Fibroblast of skin of right biceps (primary cell): ENCODE results near the gene MYOG.

Experiments used
- DNase-seq: peaks from one replicate; pipeline ENCODE4 v3.0.0-alpha.2; 2013

The MYOG gene

DNA sequence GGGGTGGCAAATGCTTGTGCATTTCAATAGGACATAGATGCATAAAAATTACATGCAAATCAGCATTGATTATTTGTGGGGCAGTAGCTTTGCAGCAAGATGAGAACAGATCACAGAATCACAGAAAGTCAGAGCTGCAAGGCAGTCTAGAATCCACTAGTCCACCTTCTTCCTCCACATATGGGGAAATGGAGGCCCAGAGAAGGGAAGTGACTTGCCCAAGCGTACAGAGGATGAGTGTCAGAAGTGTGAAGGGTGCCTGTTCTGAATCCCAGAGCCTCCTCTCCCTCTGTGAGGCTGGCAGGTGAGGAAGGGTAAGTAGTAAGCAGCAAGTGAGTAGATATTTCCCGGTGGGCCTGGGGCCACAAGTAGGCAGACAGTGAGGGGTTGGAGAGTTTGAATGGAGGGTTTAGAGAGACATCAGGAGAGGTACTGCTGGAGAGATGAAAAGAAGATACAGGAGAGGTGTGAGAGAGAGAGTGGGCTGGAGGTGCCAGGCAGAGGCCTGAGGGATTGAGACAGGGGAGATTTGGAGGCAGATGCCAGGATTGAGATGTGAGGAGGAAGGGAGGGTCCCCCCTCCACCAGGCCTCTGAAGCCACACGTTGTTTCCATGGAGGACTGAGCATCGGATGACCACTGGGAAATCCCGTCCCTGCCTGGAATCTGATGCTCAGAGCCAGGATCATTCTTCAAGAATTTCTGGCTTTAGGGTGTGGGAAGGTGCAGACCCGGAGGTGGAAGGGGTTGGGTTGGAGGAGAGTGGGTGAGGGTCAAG lies 4.8 kb upstream of the MYOG start:
- no peak for DNase-seq

DNA sequence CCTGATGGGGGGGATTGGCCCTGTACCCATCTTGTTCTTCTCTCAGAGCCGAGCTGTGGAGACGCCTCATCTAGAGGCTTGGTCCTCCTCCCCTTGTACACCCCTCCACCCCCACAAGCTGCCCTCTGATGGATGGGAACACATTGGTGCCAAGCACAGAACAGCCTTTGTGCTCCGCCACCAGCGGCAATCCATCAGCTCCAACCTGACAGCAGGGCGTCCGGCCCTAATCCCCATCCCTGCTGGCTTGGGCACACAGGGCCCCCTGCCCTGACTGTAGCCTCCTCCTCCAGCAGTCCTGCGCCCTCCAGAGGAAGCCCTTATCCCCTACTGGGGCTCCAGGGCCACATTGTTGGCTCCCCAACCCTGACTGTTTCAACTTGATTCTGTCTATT lies 3.8 kb upstream of the MYOG start:
- DNase-seq: no peak

DNA sequence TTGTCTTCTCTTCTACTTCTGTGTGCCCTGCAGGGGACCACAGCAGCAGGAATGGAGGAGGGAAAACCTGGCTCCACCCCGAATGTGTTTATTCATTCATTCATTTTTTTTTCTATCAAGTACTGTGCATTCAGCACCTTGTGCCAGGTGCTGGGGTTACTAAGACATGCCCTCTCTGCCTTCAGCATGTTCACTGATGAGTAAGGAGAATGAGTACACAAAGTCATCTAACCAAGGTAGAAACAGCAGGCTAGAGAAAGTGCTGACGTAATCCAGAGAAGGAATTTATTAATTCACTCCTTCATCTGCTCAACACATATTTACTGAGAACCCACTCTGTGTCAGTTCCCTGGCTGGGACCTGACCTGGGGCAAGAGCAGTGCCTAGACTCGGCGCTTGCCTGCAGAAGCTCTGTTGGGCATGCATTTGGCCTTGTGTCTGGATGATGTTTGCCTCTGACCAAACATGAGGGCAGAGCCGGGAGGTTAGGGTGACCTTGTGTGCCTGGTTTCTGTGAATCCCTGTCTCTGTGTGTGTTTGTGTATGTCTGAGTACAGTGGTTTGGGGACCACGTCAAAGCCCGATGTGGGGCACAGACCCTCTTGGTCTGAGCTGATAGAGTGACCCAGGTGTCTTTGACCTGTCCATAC lies 3.3 kb upstream of the MYOG start:
- no peak for DNase-seq

DNA sequence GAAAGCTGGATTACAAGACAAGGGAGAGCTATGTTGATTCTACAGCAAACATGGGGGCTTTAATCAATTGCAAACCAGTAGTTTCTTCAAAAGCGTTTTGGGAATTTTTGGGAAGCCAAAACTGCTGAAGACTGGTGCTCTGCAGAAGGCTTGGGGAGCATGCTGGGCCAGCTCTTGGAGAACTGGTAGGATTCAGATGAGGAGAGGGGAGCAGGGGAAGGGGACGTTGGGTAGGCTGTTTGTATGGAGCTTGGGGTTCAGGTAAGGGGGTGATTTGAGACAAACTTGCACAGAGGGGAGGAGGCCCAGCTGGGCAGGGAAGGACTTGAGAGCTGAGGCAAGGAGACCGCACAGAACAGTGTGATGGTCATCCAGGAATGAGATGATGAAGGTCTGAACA lies 2.6 kb upstream of the MYOG start:
- DNase-seq: no peak

DNA sequence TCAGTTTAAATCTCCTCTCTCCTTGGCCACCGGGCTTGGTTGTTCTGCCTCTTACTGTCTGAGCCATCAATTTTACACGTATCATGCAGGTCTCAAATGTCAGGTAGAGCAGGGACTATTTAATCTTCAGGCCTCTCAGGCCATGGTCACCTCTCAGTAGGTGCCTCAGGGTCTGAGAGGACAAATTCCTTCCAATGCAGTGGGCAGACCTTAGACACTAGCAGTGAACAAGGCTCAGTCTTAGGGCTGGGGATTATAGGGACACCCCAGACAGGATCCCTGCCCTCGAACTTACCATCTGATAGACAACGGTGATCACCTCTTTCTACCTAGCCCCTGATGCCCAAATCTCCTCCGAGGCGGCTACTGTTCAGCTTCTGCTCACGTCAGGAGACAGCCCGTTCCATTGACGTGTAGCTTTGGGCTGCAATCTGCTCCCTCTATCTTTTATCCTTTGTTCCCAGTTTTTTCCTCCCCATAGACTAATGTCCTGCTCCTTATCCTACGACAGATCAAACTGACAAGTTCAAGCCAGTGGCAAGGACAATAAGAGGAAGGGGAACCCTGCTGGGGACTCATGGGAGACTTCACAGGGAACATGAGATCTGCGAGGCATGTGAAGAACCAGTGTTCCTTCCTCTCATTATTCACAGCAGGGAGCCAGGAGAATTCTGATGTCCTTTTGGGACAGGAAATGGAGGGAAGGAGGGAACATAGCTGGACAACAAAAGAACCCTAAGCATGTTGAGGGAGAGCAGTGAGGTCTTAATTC lies 1.4 kb upstream of the MYOG start:
- no peak for DNase-seq

DNA sequence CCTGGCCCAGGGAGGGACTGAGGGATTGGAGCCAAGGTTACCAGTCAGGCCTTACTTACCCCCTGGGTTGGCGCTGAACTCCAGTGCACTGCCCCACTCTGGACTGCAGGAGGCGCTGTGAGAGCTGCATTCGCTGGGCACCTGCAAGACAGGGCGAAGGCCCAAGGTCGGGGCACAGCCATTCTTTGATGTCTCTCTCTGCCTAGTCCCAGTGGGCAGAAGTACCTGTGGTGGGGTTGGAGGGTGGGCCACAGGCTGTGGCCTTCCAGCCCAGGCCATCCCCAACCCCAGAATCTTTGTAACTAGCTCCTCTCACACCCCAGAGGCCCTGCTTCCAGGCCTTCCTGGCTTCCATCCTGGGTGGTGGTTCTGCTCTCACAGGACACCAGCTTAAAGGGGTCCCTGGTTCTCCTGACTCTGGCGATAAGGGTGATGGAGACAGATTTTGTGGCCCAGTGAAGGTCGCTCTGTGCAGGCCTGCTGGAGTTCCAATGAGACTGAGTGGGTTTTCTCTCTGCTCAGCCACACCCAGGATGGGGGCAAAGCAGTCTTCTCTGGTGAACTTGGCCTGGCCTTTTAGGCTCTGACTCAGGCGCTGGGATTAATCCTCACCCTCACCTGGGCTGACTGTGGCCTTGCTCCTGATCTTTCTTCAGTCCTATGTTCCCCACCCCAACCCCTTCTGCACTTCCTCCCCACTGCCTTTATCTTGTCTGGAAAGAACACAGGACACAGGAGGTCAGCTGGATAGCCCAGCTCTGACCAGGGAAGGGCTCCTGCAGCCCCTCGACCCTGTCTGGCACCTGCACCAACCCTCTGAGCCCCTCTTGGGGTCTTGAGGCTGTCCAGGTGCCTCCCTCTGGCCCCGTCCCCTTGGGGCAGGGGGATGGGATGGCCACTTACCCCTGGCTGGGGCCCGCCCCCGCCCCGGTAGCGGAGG lies 954 bp downstream of the MYOG start:
- no peak for DNase-seq

DNA sequence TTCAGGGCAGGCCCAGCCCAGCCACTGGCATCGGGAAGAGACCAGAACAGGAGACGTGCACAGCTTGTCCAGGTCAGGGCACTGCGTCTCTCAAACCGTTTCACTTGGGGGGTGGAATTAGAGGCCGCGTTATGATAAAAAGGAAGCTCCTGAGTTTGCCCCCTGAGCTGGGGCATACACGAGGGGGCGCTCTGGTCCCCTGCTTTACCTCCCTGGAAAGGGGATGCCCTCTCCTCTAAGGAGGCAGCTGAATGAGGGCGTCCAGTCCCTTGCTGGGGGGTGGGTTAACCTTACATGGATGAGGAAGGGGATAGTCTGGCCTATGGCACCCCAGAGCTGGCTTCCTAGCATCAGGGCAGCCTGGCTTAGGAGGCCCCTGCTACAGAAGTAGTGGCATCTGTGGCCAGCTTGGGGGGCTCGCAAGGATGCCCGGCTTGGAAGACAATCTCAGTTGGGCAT lies 2.3 kb downstream of the MYOG start:
- no peak for DNase-seq

DNA sequence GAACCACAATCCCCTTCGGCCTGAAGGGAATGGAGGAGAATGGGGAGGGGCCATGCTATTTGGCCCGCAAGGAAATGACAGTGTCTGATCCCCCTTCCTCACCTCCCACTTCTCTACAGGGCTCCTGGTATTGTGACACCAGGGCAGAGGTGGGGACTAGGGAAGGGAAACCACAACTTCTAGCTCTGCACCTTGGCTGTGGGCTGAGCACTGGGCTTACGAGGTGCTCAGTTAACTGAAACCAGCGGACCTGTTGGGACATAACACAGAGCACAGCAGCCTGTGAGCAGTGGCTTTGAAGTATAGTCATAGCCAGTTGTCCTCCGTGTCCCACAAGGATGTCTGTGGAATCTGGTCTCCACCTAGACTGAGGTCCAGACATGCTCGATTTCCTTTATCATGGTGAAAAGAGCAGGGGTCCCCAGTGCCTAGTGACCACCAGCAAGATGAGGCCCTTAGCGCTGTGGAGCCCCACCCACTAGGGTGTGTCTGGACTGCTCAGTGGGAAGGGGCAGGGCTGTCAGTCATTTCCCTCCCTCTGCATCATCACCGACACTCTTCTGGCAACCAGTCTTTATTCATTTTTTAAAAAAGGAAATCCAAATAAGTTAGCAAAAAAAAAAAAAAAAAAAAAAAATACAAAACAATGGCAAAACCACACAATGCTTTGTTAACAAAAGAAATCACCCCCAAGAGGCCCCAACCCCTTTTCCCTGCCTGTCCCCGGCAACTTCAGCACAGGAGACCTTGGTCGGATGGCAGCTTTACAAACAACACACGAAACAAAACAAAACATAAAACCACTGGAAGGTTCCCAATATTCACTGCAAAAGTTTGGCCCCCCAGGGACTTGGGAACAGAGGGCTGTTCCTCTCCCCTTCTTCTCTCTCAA lies 3.0 kb downstream of the MYOG start:
- DNase-seq: no peak

DNA sequence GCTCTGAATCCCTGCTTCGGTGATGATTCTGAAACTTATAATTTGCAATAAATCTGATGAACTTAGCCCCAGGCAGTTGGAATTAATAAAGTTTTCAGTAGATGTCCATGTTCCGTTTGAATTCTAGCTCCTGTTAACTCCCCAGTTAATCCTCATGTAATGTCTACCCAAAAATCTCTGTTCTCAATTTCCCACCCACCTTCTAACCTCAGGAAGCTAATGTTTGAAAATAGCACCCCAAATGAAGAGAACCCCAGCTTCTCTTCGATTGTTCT lies 3.6 kb downstream of the MYOG start:
- DNase-seq: no peak

DNA sequence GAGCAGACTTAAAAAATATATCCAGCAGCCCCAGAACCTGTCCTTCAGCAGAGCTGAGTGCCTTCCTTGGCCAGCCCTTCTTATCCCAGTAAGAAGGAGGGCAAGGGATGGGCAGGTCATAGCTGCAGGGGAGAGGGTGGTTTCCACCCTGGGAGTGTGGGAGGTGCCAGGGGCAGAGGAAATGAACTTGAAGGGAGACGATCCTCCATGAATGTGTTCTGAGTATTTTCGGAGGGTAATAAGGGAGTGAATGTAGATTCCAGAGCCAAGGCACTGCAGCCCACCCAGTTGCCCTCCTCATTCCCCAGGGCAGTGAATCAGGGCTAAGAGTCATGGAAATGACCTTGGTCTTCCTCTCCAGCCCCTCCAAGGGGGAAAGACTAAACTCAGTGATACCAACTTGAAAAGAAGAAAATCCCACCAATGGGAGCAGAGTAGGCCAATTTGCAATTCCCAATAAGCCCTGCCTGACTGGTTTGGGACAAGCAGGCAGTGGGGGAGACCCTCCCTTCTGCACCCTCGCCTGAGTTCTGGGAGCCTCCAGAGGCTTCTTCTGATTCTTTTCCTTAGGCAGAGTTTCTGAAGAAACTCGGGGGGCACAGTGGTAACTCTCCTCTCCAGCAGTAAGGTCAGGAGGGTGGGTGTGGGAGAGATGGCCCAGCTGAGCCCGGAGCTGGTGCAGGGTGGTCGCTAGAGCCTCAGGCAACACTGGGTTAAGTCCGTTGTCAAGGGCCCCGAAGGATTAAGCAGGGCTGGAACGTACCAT lies 4.2 kb downstream of the MYOG start:
- DNase-seq: no peak

DNA sequence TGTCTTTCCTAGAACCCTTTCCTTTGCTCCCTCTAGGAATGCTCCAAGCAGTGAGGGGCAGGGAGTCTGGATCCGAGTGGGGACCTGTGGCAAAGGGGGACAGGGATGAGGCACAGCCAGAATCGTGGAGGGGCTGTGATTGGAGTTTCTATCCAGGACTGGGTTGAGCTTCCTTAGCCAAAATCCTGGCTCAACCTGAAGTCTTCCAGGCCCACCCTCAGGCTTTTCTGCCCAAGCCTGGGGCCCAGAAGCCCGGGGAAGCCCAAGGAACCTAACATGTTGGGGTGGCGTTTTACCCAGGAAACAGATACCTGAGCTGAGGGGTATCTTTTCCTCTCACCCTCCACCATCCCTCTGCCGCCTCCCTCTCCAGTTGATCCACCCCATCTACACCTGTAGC lies 5.4 kb downstream of the MYOG start:
- no peak for DNase-seq

DNA sequence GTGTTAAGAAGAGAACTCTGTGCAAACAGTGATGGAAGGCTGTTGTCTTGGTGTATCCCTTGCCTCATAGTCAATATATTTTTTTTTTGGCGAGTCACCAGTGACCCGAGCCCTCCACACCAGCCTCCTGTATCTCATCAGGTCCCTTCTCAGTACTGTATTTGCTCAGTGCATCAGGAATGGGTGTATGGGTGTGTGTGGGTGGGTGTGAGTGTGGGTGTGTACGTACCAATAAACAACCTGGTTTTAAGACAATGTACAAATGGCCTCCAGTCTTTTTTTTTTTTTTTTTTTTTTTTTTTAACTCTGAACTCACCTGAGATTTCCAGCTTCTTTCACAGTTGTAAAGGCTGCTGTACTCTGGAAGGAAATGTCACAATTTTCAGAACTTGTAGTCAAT lies 7.3 kb downstream of the MYOG start:
- no peak for DNase-seq

DNA sequence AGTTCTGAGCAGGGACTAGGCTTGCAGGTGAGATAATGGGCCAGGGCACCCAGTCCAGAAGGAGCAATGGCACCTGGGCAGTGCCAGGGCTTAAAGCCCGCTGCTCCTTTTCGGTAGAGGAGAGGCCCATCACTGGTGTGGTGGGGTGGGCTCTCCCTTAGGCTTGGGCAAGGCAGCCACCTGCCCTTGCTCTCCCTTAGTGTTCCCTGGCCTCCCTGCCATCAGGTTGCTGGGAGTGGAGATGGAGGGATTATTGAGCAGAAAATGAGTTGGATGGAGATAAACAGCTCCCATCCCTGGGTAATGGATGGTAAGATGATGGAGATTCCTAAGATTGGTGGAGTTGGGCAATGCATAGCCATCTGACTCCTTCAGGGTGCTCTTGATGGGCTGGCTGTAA lies 7.9 kb downstream of the MYOG start:
- no peak for DNase-seq

DNA sequence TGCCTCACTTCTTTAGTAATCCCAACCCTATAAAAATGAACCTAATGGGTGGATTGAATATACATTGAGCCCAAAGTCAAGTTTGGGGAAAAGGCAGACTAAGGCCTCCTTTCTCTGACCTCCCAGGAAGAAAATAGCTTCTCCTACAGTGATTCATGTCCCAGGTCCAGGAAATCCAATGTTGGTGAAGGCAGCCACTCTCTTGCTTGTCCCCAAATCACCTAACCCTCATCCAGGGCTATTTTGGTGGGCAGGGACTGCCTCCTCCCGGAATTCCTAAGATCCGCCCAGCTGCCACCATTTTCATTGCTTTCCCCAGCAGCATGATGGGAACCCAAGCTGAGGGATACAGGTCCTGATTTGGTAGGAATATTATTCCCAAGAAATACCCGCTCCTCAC lies 8.4 kb downstream of the MYOG start:
- no peak for DNase-seq

DNA sequence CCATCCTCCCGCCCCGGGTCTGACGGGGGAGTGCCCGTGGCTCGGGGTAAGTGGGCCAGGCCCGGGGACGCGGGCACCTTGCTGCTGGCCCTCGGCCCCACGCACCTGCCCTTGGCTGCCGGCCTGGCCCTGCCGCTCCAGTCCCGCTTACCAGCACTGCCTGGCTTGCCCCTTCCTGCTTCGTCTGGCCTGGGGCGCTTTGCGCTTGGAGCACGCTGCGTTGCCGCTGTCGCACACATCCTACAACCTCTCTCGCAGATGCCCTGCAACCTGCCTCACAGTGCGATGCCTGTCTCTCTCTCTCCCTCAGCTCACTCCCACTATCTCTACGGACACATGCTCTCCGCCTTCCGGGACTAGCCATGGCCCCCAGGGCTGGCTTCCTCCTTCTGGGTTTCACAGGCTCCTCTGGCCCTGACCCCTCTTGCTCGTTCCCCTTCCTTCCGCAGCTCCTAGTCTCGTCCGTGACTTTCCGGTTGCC lies 9.7 kb downstream of the MYOG start:
- DNase-seq: no peak

DNA sequence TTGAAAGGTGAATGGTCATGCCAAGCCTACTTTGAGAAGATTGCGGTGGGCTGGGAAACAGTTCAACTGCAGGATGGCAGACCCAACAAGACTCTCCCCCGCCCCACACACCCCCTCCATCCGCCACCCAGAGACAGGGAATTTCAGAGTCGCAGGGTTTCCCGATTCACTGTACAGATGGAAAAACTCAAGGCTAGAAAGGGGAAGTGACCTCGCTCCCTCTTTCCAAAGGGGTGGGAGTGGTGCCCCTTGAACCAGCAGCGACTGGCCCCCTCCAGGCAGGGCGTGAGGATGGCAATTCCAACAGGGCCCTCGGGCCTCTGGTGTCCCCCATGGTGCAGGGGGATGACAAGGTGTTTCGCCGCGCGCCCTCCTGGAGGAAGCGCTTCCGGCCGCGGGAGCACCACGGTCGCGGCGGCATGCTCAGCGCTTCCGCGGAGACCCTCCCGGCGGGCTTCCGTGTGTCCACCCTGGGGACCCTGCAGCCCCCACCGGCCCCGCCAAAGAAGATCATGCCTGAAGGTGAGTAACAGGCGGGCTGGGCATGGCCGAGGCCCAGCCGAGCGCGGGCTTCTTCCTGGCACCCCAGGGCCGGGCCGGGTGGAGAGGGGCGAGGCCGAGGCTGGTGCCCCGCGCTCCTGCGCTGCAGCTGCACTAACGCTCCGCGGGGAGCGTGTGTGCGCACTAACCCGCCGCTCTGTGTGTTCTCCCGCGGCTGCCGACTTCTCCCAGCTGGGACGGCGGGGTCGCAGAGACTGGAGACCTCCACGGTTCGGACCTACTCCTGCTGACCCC lies 10.4 kb downstream of the MYOG start:
- no peak for DNase-seq

DNA sequence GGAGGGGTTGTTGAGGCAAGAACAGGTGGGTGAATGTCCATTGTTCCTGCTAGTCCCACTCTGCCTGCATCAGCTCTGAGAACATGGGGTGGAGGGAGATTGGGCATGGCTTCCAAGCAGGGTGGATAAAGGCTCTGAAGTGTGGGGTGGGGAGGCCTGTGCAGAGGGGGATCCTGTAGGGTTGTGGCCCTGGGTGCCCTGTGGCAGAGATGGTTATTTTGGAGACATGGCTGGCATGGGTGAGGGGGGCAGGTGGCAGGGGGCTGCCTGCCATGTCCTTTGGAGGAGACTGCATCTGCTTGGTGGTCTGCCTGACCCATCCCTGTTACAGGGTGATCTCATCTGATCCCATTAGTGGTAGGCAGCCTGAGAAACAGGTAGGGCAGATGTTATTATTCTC lies 11.2 kb downstream of the MYOG start:
- no peak for DNase-seq

DNA sequence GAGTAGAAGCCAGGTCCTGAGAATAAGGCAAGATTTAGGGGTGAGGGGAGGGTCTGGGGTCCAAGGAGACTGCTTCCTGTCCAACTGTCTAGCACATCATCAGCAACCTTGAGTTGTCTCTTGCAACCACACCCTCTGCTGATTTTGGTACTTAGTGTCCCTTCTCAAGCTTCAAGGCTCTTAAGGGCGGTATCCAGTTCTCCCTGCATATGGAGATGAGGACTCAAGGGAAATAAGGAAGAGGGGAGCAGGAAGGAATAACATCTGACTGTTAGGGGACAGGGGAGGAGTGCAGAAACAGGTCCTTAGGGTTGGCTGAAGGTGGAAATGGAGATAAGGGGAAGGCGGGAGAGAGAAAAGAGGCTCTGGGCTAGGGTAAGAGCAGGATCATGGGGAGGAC lies 12.3 kb downstream of the MYOG start:
- DNase-seq: no peak

DNA sequence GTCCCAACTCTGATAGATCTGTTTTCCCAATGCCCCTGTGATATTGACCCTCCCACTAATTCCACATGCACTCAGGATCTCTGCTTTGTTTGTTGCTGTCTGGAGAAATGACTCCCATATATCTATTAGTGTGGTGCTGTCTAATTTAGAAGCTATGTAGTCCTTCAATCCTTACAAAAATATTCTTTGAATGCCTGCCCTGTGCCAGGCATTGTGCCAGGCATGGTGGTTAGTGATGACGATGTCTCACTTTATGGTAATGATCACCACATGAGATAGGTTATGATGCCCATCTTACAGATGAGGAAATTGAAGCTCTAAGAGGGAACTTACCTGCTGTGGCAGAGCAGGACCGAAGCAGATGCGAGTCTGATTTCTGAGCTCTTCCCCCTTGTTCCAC lies 12.9 kb downstream of the MYOG start:
- peak; percentile 26 for DNase-seq

DNA sequence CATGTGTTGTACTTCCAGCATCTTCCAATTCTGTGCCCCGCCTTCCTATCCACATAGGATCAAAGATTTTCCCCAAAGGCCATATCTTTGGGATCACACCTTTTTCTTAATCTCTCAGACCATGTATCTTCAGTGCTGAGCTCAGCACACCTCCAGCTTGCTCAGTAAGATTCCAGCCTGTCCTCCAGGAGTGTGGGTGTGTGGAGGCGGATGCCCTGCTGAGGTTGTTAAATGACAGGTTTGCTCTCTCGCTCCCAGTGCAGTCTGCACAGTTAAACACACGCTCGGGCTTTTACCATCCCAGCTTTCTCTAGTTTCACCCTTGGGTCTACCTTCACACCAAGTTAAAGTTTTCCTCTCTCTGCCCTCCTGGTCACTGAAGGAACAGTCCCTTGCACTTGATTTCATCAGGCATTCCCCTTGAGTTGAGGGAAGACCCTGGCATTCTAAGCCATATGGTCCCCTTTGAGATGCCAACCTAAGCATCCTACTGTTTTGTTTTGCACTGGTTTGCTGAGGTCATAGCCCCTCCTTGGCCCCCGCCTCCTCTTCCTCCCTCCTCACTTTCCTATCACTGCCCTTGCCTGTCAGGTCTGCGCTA lies 13.7 kb downstream of the MYOG start:
- no peak for DNase-seq
